GM23248 (cell line): ENCODE data around the gene SPATS2. TPM values are rescaled to one million over a fixed set of nuclear protein-coding genes. Genes with fewer than 3 reads are reported as not detected.
"Not testable (repeated sequence)": the region's sequence is repeated elsewhere in the genome, so short reads cannot be mapped to it uniquely, and the experiment has no call there.

Experiments used
- DNase-seq: peaks from one replicate; pipeline ENCODE4 v3.0.0-alpha.2; 2015
- H2AFZ ChIP-seq: fragments of 200-600 bp; sonication (generic); 2 replicates; pipeline ENCODE4 v1.6.1; 2016; ENCODE audit warnings: antibody characterized with exemption
- H3F3A ChIP-seq: fragments of 200-600 bp; sonication (generic); 2 replicates; pipeline ENCODE4 v1.6.1; 2016; ENCODE audit warnings: mild to moderate bottlenecking, antibody characterized with exemption, mixed run types; ENCODE audit not compliant: insufficient read depth
- H3K27ac ChIP-seq: fragments of 200-600 bp; sonication (generic); 2 replicates; pipeline ENCODE4 v1.5.1; 2016; ENCODE audit warnings: mild to moderate bottlenecking
- H3K27me3 ChIP-seq: fragments of 200-600 bp; sonication (generic); replicated peaks from 2 replicates; pipeline ENCODE4 v1.6.1; 2016; ENCODE audit warnings: mild to moderate bottlenecking; ENCODE audit not compliant: insufficient read depth
- H3K36me3 ChIP-seq: fragments of 200-600 bp; sonication (generic); 2 replicates; pipeline ENCODE4 v1.6.1; 2016; ENCODE audit warnings: low read depth, mild to moderate bottlenecking
- H3K4me1 ChIP-seq: fragments of 200-600 bp; sonication (generic); 2 replicates; pipeline ENCODE4 v1.6.1; 2016; ENCODE audit warnings: mild to moderate bottlenecking; ENCODE audit not compliant: insufficient read depth
- H3K4me2 ChIP-seq: fragments of 200-600 bp; sonication (generic); one replicate; pipeline ENCODE4 v1.6.1; 2016; ENCODE audit warnings: mild to moderate bottlenecking; ENCODE audit not compliant: unreplicated experiment
- H3K4me3 ChIP-seq: fragments of 200-600 bp; sonication (generic); 2 replicates; pipeline ENCODE4 v1.5.1; 2016; ENCODE audit warnings: mild to moderate bottlenecking
- H3K79me2 ChIP-seq: fragments of 200-600 bp; sonication (generic); 2 replicates; pipeline ENCODE4 v1.6.1; 2016; ENCODE audit warnings: mild to moderate bottlenecking; ENCODE audit not compliant: insufficient read depth
- H3K9ac ChIP-seq: fragments of 200-600 bp; sonication (generic); 2 replicates; pipeline ENCODE4 v1.6.1; 2016; ENCODE audit warnings: mild to moderate bottlenecking
- H3K9me2 ChIP-seq: fragments of 200-600 bp; sonication (generic); 2 replicates; pipeline ENCODE4 v1.6.1; 2016; ENCODE audit warnings: mixed run types, mild to moderate bottlenecking, moderate library complexity; ENCODE audit not compliant: insufficient read depth
- H3K9me3 ChIP-seq: fragments of 200-600 bp; sonication (generic); one replicate; pipeline ENCODE4 v1.6.1; 2017; ENCODE audit warnings: low read depth
- H4K20me1 ChIP-seq: fragments of 200-600 bp; sonication (generic); 2 replicates; pipeline ENCODE4 v1.6.0; 2016; ENCODE audit not compliant: insufficient read depth
- EZH2 ChIP-seq: fragments of 200-600 bp; sonication (generic); IDR thresholded peaks from 2 replicates; pipeline ENCODE4 v1.6.1; 2018; ENCODE audit warnings: antibody characterized with exemption, mild to moderate bottlenecking; ENCODE audit not compliant: insufficient read depth, poor library complexity, severe bottlenecking
- EZH2phosphoT487 ChIP-seq: fragments of 200-600 bp; sonication (generic); IDR thresholded peaks from 2 replicates; pipeline ENCODE4 v1.6.1; 2018; ENCODE audit warnings: antibody characterized with exemption, moderate library complexity, mild to moderate bottlenecking, low read depth; ENCODE audit not compliant: insufficient read depth
- WGBS, 2 experiments: methylation state at CpG; one replicate each; pipeline ENCODE4 v1.1.6; 2015 to 2017; ENCODE audit warnings: low lambda C conversion rate in 2 of 2, low coverage in 1 of 2; ENCODE audit errors: missing lambda C conversion rate in 2 of 2; 5-methylcytosine and 5-hydroxymethylcytosine counted together
- in situ Hi-C: fragments of 300-500 bp; cut with MboI; formaldehyde crosslinking; loops from 2 replicates; pipeline ENCODE4 v1.15.0; 2020
- polyA plus RNA-seq: library from polyadenylated mRNA; unstranded; fragments of >200 nt; fragmentation: Nextera tagmentation; extraction: Ambion mirVana; gene quantifications from 2 replicates; pipeline ENCODE4 v1.2.1, GENCODE V29; 2016
- total RNA-seq: library from RNA; depleted of rRNA; stranded (reverse); fragments of >200 nt; shearing (Covaris generic); gene quantifications from 2 replicates; pipeline ENCODE4 v1.2.3, GENCODE V29; 2014

Gene SPATS2
- total and polyA plus RNA-seq, 2 experiments from 2014 or later, result 22.3 to 25.0 TPM

GRCh38 chr12:49432616-49433015 is 65.4 kb downstream of the SPATS2 start:
- TF ChIP-seq EZH2phosphoT487 (no peak), EZH2 (no peak)
- no peak overlapping the region for H2AFZ ChIP-seq
- no peaks in the 10 kb centered on the region for H3K36me3 ChIP-seq
- no peak overlapping the region for H3K4me2 ChIP-seq
- peaks cover 10% of the 10 kb centered on the region for H3F3A ChIP-seq
- no peaks in the 10 kb centered on the region for H3K9me2 ChIP-seq
- H3K4me1 ChIP-seq, result peaks cover 13% of the 10 kb centered on the region
- no peak overlapping the region for H3K9ac ChIP-seq
- no peaks in the 10 kb centered on the region for H3K9me3 ChIP-seq
- peaks cover 32% of the 10 kb centered on the region for H3K79me2 ChIP-seq
- WGBS, 2 experiments, result 97 to 100% methylated on average over 2 of the region's 2 CpGs
- in situ Hi-C loops, result no loop called here
- no peaks in the 10 kb centered on the region for H3K27me3 ChIP-seq
- no peak overlapping the region for H3K27ac ChIP-seq
- no peak overlapping the region for H3K4me3 ChIP-seq
- DNase-seq, result no peak
- no peaks in the 10 kb centered on the region for H4K20me1 ChIP-seq

- H3K9ac ChIP-seq, H3K27ac ChIP-seq, H3K36me3 ChIP-seq, H4K20me1 ChIP-seq, H3K27me3 ChIP-seq, H3K9me3 ChIP-seq, in situ Hi-C loops, DNase-seq, H3K4me1 ChIP-seq, H3F3A ChIP-seq, H3K4me3 ChIP-seq, H3K9me2 ChIP-seq, H3K4me2 ChIP-seq, H2AFZ ChIP-seq: not testable (repeated sequence)
- WGBS, 2 experiments, result 98% methylated on average over 24 of the region's 31 CpGs; no CpG with 5 or more reads in 1 of the 2 experiments
- peaks cover 29% of the 10 kb centered on the region for H3K79me2 ChIP-seq
Observed at GRCh38 chr12:49436799-49437198, 69.5 kb downstream of the SPATS2 start.

GRCh38 chr12:49439042-49439441 is 71.8 kb downstream of the SPATS2 start:
- Histone ChIP-seq H4K20me1 (no peaks in the 10 kb centered on the region), H3K9me3 (no peaks in the 10 kb centered on the region), H3K4me1 (no peaks in the 10 kb centered on the region), H2AFZ (no peak overlapping the region), H3K9ac (no peak overlapping the region), H3K4me3 (no peak overlapping the region), H3K4me2 (no peak overlapping the region), H3K36me3 (no peaks in the 10 kb centered on the region), H3K79me2 (peaks cover 27% of the 10 kb centered on the region), H3K27ac (no peak overlapping the region), H3K9me2 (no peaks in the 10 kb centered on the region), H3K27me3 (no peaks in the 10 kb centered on the region), H3F3A (no peaks in the 10 kb centered on the region)
- in situ Hi-C loops, result no loop called here
- TF ChIP-seq EZH2phosphoT487, result no peak
- no peak for TF ChIP-seq EZH2
- DNase-seq, result no peak
- WGBS, 2 experiments, result 54 to 60% methylated on average over 1 of the region's 1 CpG

- H3F3A ChIP-seq, result no peaks in the 10 kb centered on the region
- H3K9ac ChIP-seq, result no peak overlapping the region
- no peaks in the 10 kb centered on the region for H3K36me3 ChIP-seq
- 73 to 86% methylated on average over 2 of the region's 2 CpGs for WGBS, 2 experiments
- H3K9me2 ChIP-seq, result no peaks in the 10 kb centered on the region
- no peaks in the 10 kb centered on the region for H4K20me1 ChIP-seq
- H3K4me2 ChIP-seq, result no peak overlapping the region
- no peak overlapping the region for H3K27ac ChIP-seq
- H3K9me3 ChIP-seq, result no peaks in the 10 kb centered on the region
- H3K79me2 ChIP-seq, result peaks cover 24% of the 10 kb centered on the region
- no peak for TF ChIP-seq EZH2
- no peak for TF ChIP-seq EZH2phosphoT487
- DNase-seq, result no peak
- no peaks in the 10 kb centered on the region for H3K4me1 ChIP-seq
- H3K27me3 ChIP-seq, result no peaks in the 10 kb centered on the region
- in situ Hi-C loops, result no loop called here
- no peak overlapping the region for H3K4me3 ChIP-seq
- no peak overlapping the region for H2AFZ ChIP-seq
Observed at GRCh38 chr12:49440035-49440434, 72.8 kb downstream of the SPATS2 start.

GRCh38 chr12:49442915-49443314 is 75.7 kb downstream of the SPATS2 start:
- Histone ChIP-seq H3K79me2 (peaks cover 33% of the 10 kb centered on the region), H3K36me3 (no peaks in the 10 kb centered on the region), H3K9ac (no peak overlapping the region)

More at GRCh38 chr12:49442915-49443314, 75.7 kb downstream of the SPATS2 start:
- in situ Hi-C loops, result no loop called here
- no peaks in the 10 kb centered on the region for H4K20me1 ChIP-seq
- H3K4me1 ChIP-seq, result no peaks in the 10 kb centered on the region
- H2AFZ ChIP-seq, result no peak overlapping the region
- H3K4me3 ChIP-seq, result no peak overlapping the region
- no peak overlapping the region for H3K4me2 ChIP-seq
- no peaks in the 10 kb centered on the region for H3K9me2 ChIP-seq
- 89 to 97% methylated on average over 1 of the region's 1 CpG for WGBS, 2 experiments
- no peaks in the 10 kb centered on the region for H3K9me3 ChIP-seq
- no peaks in the 10 kb centered on the region for H3F3A ChIP-seq
- TF ChIP-seq EZH2, result no peak
- no peak overlapping the region for H3K27ac ChIP-seq
- no peaks in the 10 kb centered on the region for H3K27me3 ChIP-seq
- DNase-seq, result no peak
